ENCODE results near the gene ARAF.

- TF ChIP-seq CTCF (IDR thresholded peaks at IDR 0.05) (no peak), ZFX (IDR thresholded peaks at IDR 0.05; ENCODE audit: borderline replicate concordance) (no peak)
Measured at GRCh38 chrX:47577424-47577823, 16.4 kb downstream of the ARAF start.

Measured in 22Rv1 (cell line).